Left ventricle myocardium inferior (tissue), 1 donor: Measurements from ENCODE around the gene FAM89B. TPM values are rescaled to one million over a fixed set of nuclear protein-coding genes. Genes with fewer than 3 reads are reported as not detected.

ENCODE experiments used
- DNase-seq: peaks from one replicate; pipeline ENCODE4 v3.0.0-alpha.2; 2020
- H3K27ac ChIP-seq: fragments of 200-600 bp; replicated peaks from 2 replicates; pipeline ENCODE4 v1.8.0; 2021
- H3K27me3 ChIP-seq: fragments of 200-600 bp; 2 replicates; pipeline ENCODE4 v1.8.0; 2021; ENCODE audit warnings: low read depth
- H3K36me3 ChIP-seq: fragments of 200-600 bp; 2 replicates; pipeline ENCODE4 v1.8.0; 2021
- H3K4me1 ChIP-seq: fragments of 200-600 bp; 2 replicates; pipeline ENCODE4 v1.8.0; 2021
- H3K4me3 ChIP-seq: fragments of 200-600 bp; 2 replicates; pipeline ENCODE4 v1.8.0; 2021; ENCODE audit warnings: mild to moderate bottlenecking, moderate library complexity
- H3K9me3 ChIP-seq: fragments of 200-600 bp; replicated peaks from 2 replicates; pipeline ENCODE4 v1.8.0; 2021
- intact Hi-C: fragments of 100-400 bp; cut with micrococcal nuclease; formaldehyde crosslinking; loops from one replicate; pipeline ENCODE4 v1.11.0; 2022
- total RNA-seq: library from RNA; stranded (reverse); fragmentation: NEBNext Ultra II Directional; extraction: Animal tissue kit (Norgen Biotek cat#: 25700); gene quantifications from one replicate; pipeline ENCODE4 v1.2.1, GENCODE V29; 2021
- TF ChIP-seq, protein P1 (sequence below): fragments of 200-600 bp; IDR thresholded peaks from 2 replicates; pipeline ENCODE4 v1.8.0; 2021; ENCODE audit warnings: antibody characterized with exemption, mild to moderate bottlenecking, borderline replicate concordance
- donor health status: DM: no; HTN: yes; CAD: no; lungs with severe emphysema.

Gene FAM89B
- total RNA-seq, 1 donor from 2014 or later = 40.9 TPM

DNA sequence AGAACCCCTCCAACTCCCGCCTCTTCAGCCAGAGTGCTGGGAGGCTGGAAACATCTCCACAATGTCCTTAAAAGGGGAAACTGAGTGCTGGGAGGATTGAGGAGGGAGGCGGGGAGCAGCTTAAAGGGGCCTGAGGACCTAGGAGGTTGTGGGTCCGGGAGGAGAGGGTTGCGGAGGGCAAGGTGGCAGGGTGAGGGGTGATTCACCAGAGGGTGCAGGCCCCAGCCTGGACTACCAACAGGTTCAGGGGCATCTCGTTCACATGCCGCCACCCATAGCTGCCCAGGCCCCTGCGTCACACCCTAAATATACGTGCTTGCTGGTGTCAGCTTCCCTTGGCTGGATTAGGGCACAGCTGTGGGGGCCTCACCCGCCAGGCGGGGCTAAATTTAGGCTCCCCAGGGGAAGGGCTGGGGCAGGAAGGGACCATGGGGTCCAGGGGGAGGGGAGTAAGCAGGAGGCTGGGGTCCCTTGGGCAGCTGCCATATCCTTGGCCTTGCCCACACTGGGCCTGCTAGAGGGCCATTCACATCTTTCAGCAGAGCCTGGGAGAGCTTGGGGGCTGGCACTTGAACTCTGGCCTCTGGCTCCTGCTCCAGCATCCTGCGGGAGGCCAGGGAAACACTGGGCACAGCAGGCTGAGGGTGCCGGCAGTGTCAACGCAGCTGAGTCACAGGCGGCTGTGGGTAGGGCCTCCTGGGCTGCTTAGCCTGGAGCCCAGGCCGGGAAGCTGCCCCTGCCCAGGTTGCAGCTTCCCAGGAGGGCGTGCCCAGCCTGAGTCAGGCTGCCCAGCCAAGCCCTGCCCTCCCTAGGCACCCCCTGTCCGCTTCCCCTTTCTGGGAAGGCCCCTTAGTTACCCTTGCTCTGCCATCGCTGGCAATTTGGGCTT is 4.8 kb downstream of the FAM89B start:
- Histone ChIP-seq H3K36me3 (peaks cover 38% of the 10 kb centered on the region), H3K27ac (peak overlapping the region; percentile 97), H3K9me3 (no peaks in the 10 kb centered on the region), H3K27me3 (no peaks in the 10 kb centered on the region), H3K4me1 (peaks cover 60% of the 10 kb centered on the region), H3K4me3 (peak overlapping the region; percentile 86)
- TF ChIP-seq, protein P1, sequence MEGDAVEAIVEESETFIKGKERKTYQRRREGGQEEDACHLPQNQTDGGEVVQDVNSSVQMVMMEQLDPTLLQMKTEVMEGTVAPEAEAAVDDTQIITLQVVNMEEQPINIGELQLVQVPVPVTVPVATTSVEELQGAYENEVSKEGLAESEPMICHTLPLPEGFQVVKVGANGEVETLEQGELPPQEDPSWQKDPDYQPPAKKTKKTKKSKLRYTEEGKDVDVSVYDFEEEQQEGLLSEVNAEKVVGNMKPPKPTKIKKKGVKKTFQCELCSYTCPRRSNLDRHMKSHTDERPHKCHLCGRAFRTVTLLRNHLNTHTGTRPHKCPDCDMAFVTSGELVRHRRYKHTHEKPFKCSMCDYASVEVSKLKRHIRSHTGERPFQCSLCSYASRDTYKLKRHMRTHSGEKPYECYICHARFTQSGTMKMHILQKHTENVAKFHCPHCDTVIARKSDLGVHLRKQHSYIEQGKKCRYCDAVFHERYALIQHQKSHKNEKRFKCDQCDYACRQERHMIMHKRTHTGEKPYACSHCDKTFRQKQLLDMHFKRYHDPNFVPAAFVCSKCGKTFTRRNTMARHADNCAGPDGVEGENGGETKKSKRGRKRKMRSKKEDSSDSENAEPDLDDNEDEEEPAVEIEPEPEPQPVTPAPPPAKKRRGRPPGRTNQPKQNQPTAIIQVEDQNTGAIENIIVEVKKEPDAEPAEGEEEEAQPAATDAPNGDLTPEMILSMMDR = no peak
- DNase-seq = peak; percentile 55
- intact Hi-C loops = no loop called here

DNA sequence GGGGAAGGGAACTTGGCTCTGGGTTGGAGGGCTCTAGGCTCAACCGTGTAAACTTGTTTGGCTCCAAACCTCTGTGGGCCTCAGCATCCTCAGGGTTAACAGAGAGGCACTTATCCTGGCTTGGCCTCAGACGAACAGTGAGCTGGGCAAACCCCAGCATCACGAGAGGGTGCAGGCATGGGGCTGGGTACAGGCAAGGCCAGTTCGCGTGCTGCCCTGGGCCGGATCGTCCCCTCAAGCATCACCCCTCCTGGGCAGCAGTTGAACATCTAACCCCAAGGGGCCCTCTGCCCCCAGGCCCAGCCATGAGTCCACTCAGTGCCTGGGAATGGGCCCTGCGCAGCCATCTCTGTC is 5.4 kb downstream of the FAM89B start:
- DNase-seq = no peak
- peaks cover 58% of the 10 kb centered on the region for H3K4me1 ChIP-seq
- no peaks in the 10 kb centered on the region for H3K9me3 ChIP-seq
- peaks cover 43% of the 10 kb centered on the region for H3K36me3 ChIP-seq
- H3K27me3 ChIP-seq = no peaks in the 10 kb centered on the region
- H3K27ac ChIP-seq = peak overlapping the region; percentile 97
- H3K4me3 ChIP-seq = peak overlapping the region; percentile 86
- TF ChIP-seq, protein P1 = no peak
- intact Hi-C loops = no loop called here

DNA sequence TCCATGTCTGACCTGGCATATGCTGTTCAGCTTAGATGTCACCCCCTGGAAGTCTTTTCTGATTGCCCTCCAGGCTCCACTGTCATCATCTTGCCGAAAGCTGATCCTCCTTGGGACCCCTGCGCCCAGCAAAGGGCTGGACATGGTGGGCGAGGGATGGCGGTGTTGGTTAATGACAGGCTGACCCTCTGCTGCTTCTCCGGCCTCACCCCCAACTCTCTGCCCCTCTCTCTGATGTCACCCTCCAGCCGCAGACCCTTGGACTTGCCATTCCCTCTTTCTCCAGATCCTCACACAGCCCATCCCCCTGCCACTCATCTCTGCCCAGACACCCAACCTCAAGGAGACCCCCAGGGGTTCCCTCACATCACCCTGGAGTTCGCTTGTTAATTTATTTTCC is 5.8 kb downstream of the FAM89B start:
- intact Hi-C loops = no loop called here
- Histone ChIP-seq H3K9me3 (no peaks in the 10 kb centered on the region), H3K4me3 (peak overlapping the region; percentile 86), H3K4me1 (peaks cover 54% of the 10 kb centered on the region), H3K27me3 (no peaks in the 10 kb centered on the region), H3K36me3 (peaks cover 43% of the 10 kb centered on the region), H3K27ac (peak overlapping the region; percentile 97)
- DNase-seq = no peak
- TF ChIP-seq, protein P1 = no peak

DNA sequence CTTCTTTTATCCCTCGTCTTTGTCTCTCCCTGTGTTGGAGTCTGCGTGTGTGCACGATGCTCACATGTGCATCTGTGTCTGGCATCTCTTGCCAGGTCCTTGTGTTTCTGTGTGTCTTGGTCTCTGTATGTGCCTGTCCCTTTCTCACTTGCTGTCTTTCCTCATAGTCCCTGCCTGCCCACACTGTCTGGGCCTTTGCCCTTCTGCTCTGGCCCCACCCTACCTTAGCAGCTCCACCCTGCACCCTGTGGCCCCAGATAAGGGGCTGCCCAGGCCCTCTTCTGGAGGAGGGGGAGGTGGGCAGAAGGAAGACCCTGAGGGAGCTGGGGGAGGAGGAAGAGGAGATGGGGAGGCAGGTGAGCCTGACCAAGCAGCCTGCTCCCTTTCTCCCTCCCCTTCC is 6.3 kb downstream of the FAM89B start:
- no peak for DNase-seq
- H3K27ac ChIP-seq = no peak overlapping the region
- H3K4me3 ChIP-seq = no peak overlapping the region
- no peaks in the 10 kb centered on the region for H3K9me3 ChIP-seq
- no peaks in the 10 kb centered on the region for H3K27me3 ChIP-seq
- TF ChIP-seq, protein P1 = no peak
- H3K4me1 ChIP-seq = peaks cover 49% of the 10 kb centered on the region
- H3K36me3 ChIP-seq = peaks cover 40% of the 10 kb centered on the region
- intact Hi-C loops = no loop called here

DNA sequence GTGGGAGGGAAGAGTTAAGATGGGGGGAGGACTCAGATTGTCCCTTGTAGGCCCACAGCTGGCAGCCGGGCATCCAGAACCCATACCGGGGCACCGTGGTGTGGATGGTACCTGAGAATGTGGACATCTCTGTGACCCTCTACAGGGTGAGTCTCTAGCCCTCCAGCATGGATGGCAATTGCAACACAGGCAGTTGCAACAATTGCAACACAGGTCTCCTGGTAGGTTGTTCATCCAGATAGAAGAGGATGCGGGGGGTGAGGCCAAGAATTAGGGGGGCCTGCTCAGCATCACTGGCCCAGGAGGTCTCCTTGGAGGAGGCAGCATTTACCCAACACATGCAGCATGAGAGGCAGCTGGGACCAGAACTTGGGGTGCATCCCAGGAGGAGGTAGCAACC is 7.0 kb downstream of the FAM89B start:
- Histone ChIP-seq H3K9me3 (no peaks in the 10 kb centered on the region), H3K27me3 (peaks cover 3% of the 10 kb centered on the region)
- intact Hi-C loops = no loop called here

More for the DNA sequence above, 7.0 kb downstream of the FAM89B start:
- no peak overlapping the region for H3K4me3 ChIP-seq
- H3K4me1 ChIP-seq = peaks cover 44% of the 10 kb centered on the region
- no peak overlapping the region for H3K27ac ChIP-seq
- no peak for DNase-seq
- TF ChIP-seq, protein P1 = no peak
- H3K36me3 ChIP-seq = peaks cover 42% of the 10 kb centered on the region
